Measurements from ENCODE around the gene CDK7. TPM values are rescaled to one million over a fixed set of nuclear protein-coding genes. Genes with fewer than 3 reads are reported as not detected.
A peak's percentile ranks its signal among the peaks of the same experiment; 100 is the strongest.

CDK7 gene
- total and polyA plus RNA-seq, 11 donors = 9.6 to 23.1 (median 14.5) TPM

DNA sequence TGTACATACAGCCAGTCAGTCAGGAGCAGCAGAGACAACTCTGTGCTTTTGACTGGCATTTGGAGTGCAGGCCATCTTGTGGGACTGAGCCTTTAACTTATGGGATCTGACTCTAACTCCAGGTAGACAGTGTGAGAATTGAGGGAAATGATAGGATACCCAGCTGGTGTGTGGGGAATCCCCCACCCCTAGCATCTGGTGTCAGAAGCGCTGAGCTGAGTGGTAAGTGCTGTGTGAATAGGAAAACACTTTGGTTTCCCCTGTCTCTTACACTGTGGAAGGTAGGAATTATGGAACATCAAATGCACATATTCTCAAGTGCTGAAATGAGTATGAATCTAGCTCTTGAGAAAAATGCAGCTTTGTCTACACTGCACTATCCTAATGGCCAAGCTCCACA is 54.0 kb downstream of the CDK7 start:
- DNase-seq (no peak), ATAC-seq (no peak)
- 67 to 83% (median 77%) methylated on average over 1 of the region's 1 CpG for WGBS, 4 donors
- Histone ChIP-seq H3K27me3 (no peaks in the 10 kb centered on the region), H3K27ac (no peak overlapping the region), H3K9me3 (no peaks in the 10 kb centered on the region), H3K4me3 (no peak overlapping the region), H3K4me1 (no peaks in the 10 kb centered on the region), H3K36me3 (peaks cover 0 to 56% (median 4%) of the 10 kb centered on the region in 9 donors)
- intact Hi-C loops (cut with DNase I) = no loop called here
- TF ChIP-seq POLR2A (IDR thresholded peaks at IDR 0.05) (no peak), CTCF (IDR thresholded peaks at IDR 0.05) (no peak)

- TF ChIP-seq POLR2A (IDR thresholded peaks at IDR 0.05) (no peak), CTCF (IDR thresholded peaks at IDR 0.05) (no peak)
These were observed 57.6 kb downstream of the CDK7 start for GRCh38 chr5:69292306-69292705.

DNA sequence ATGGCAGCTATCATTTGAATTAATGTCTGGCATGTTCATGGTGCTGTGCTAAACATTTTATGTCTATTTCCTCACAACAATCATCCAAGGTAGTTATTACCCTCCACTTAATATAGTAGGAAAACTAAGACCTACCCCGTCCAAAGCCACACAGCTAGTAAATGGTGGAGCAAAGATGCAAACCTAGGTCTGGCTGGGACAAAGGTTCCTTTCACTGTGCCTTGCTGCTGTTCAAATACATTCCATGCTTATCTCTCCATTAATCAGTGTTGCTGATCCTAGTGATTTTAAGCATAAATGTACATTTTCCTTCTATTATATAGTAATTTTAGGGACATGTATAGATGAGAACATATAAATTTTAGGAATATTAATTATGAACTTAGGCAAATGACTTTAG is 59.2 kb downstream of the CDK7 start:
- Histone ChIP-seq H3K4me3 (no peak overlapping the region), H3K27ac (no peak overlapping the region), H3K36me3 (peaks cover 0 to 57% (median 8%) of the 10 kb centered on the region in 9 donors), H3K27me3 (no peaks in the 10 kb centered on the region), H3K9me3 (no peaks in the 10 kb centered on the region), H3K4me1 (peaks cover 0 to 8% (median 0%) of the 10 kb centered on the region in 12 donors)
- no peak for DNase-seq
- TF ChIP-seq POLR2A (IDR thresholded peaks at IDR 0.05) (no peak), CTCF (IDR thresholded peaks at IDR 0.05) (no peak)
- intact Hi-C loops (cut with DNase I) = no loop called here
- ATAC-seq = no peak
- WGBS, 4 donors = 33 to 96% (median 54%) methylated on average over 1 of the region's 1 CpG

More at GRCh38 chr5:69292306-69292705, 57.6 kb downstream of the CDK7 start:
- WGBS, 4 donors = 93 to 97% (median 95%) methylated on average over 2 of the region's 2 CpGs
- no peak overlapping the region for H3K27ac ChIP-seq
- intact Hi-C loops (cut with DNase I) = no loop called here
- no peaks in the 10 kb centered on the region for H3K27me3 ChIP-seq
- ATAC-seq (no peak), DNase-seq (no peak)
- no peaks in the 10 kb centered on the region for H3K9me3 ChIP-seq
- peaks cover 0 to 8% (median 0%) of the 10 kb centered on the region in 12 donors for H3K4me1 ChIP-seq
- no peak overlapping the region for H3K4me3 ChIP-seq
- peaks cover 0 to 53% (median 8%) of the 10 kb centered on the region in 9 donors for H3K36me3 ChIP-seq

DNA sequence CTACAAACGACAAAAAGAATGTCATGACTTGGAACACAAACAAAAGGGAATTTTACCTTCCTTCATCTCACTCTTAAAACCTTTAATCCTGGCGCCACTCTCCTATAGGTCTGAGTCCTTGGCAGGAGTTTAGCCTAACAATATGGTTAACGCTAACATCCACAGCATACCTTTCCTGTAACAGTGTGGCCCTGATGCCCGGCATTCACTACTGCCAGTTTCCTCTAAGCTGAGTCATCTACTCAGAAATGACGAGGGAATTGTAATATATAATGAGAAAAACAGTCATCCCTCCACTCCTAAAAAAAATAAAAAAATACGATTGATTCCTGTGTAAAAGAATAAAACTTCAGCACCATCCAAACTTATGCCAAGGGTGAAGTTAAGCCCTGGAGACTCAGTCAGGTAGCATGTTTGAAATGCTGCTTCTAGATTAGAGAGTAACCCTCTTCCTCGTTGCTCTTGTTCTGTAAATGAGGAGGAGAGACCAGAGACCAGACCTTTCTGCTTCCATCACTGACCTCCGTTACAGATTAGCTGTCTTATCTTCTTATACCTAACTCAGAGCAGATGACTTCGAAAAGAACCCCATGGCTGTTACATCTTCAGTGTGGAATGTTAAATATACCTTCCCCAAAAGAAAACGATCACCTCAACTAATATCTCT is 60.5 kb downstream of the CDK7 start:
- TF ChIP-seq POLR2A (IDR thresholded peaks at IDR 0.05) (no peak), CTCF (IDR thresholded peaks at IDR 0.05) (no peak)
- H3K27ac ChIP-seq = peak overlapping the region in 1 of 12 donors; percentile 18
- no peaks in the 10 kb centered on the region for H3K9me3 ChIP-seq
- peaks cover 0 to 8% (median 0%) of the 10 kb centered on the region in 12 donors for H3K4me1 ChIP-seq
- DNase-seq (no peak), ATAC-seq (peak in 1 of 4 donors; percentile 37)
- intact Hi-C loops (cut with DNase I) = no loop called here
- 48 to 60% (median 53%) methylated on average over 10 of the region's 10 CpGs for WGBS, 4 donors
- no peak overlapping the region for H3K4me3 ChIP-seq
- H3K36me3 ChIP-seq = peaks cover 0 to 50% (median 8%) of the 10 kb centered on the region in 9 donors
- H3K27me3 ChIP-seq = no peaks in the 10 kb centered on the region
